Measurements from ENCODE around the gene GCC1.

Gene GCC1

DNA sequence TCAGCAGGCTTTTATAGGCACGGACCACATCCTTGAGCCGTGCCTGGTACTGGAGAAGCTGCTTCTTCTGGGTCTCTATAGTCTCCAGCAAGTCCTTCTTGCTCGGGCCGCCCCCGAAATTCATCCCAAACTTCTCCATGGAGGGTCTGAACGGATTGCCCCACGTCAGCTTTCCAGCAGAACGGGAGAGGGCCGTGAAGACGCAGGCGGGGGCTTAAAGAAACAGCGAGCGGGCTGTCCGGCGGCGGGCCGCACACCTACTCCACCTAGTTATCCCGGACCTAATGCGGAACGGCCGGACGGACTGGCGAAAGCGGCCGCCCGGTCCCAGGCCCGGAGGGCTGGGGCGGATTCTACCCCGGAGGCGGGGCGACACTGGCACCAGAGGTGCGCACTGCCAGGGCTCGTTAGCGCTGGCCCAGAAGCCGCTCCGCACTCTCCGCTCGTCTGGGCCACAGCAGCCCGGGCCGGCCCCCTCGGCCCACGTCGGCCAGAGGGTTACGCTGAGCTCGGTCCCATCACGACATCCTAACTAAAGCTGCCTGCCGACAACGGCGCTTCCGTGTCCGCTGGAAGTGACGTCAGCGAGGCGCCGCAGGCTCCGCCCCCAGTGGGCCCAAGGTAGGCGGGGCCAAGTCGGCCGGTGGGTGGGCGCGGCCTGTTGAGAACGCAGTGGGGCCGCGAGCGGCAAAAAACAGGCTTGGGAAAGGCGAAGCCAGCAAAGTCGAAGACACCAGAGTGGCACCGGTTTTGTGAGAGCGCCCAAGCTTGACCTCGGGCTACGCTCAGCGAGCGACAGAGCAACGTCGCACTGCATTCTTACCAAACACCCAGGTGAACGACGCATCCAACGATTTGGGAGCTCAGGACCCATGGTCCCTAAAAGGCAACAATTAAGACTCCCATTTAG, at the start of gene GCC1:
TSS of gene GCC1 (minus strand) at position 553 of the 910 bp plus-strand sequence. CDS start at position 139, 414 bp downstream.
- peak; percentile 93 for DNase-seq (ENCODE audit: low spot score)

DNA sequence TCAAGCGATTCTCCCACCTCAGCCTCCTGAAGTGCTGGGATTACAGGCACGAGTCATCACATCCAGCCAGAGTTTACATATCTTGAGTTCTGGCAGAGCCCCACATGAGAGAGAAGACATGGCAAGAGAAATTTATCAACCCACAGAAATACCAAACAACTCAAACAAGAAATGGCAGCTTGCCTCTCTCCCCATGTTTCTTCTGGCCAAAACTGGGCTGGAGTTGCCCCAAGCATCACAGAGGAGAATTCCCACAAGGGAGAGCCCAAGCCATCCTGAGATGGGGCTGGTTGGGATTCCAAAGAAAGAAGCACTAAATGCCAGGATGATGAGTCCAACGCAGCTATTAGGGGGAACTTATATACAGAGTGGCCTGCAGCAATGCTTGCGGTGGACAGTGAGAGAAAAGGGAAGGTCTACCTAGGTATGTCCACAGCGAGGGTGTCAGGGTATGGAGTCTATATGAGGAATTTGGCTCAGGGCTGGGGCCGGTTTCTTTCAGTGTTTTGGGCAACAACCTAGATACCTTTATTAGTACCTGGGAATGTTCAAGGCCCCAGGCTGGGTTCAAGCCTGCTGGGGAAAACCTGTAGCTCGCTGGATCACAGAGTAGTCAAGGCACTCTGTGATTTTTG, 47.0 kb upstream of the GCC1 start:
- no peak for DNase-seq (ENCODE audit: low spot score)

DNA sequence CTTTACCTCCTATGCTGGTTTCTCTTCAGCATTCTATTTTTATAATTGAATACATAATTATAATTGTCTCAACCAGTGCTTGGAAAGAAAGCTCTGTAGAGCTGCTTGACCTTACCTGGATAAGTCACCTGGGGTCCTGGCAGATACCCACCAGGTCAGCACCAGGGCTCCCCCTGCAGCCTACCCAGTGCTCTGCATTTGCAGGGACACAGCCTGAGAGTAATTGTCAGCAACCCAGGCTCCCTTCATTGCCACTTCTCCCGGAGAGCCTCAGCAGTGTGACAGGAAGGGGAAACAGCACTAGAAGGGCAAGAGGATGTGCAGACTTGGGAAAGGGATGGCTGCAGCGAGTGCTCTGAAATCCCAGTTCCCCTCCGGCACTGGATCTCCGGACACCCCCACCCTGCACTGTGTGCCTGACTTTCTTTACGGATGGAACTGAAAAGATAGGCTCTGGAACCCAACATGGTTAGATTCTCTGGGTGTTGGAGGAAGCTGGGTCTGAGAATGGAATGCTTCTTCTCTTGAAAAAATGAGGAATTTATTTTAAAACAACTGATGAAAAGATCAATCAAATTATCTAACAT, 44.0 kb upstream of the GCC1 start:
- no peak for DNase-seq (ENCODE audit: low spot score)

GRCh38 chr7:127628445-127628844, 43.0 kb upstream of the GCC1 start:
- DNase-seq (ENCODE audit: low spot score), result no peak

DNA sequence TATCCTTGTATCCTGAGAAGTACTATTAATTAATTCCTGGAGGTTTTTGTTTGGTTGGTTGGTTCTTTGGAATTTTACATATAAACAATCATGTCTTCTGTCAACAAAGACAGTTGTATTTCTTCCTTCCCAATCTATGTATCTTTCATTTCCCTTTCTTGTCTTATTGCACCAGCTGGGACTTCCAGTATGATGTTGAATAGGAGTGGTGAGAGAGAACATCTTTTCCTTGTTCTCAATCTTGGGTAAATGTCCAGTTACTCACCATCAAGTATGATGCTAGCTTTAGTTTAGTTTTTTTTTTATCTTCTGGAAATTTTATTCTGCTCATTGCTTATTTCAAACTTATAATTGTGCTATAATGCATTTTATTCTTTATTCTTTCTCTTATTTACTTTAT, 39.9 kb upstream of the GCC1 start:
- DNase-seq (ENCODE audit: low spot score), result no peak

DNA sequence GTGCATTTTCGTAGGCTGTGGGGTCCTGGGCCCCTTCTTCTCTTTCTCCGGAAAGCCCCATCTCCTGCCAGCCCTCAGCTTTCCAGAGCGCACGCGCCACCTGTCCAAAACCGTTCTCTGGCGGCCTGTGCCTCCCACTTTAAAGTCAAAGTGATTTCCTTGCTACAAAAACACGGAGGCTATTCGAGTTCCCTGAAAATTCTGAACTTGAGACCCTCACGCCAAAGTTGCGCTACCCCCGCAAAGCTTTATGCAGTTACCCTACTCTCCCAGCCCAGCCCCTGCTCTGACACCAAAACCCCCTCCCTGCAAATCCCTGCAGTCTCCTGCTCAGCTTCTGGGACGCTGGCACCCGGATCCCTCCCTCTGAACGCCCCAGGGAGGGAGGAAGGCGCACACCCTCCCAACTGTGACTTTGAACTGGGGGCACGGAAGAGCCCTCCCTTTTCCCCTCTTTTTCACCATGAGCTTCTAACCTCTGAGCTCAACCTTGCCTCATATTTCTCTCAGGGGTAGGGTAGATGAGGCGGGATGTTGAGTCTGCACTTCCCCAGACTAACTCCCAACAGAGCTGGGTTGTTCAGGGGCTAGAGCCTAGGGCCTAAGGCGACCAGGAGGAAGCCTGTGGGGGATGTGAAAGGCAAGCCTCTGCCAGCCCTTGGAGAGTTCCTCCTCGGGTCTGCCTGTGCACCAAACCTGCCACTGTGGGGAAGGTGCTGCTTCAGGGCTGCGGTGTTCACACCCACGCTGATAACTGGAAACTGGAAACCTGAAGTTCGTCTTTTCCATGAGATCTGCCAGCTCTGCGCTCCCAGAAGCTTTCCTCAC, 35.2 kb upstream of the GCC1 start:
- no peak for DNase-seq (ENCODE audit: low spot score)

DNA sequence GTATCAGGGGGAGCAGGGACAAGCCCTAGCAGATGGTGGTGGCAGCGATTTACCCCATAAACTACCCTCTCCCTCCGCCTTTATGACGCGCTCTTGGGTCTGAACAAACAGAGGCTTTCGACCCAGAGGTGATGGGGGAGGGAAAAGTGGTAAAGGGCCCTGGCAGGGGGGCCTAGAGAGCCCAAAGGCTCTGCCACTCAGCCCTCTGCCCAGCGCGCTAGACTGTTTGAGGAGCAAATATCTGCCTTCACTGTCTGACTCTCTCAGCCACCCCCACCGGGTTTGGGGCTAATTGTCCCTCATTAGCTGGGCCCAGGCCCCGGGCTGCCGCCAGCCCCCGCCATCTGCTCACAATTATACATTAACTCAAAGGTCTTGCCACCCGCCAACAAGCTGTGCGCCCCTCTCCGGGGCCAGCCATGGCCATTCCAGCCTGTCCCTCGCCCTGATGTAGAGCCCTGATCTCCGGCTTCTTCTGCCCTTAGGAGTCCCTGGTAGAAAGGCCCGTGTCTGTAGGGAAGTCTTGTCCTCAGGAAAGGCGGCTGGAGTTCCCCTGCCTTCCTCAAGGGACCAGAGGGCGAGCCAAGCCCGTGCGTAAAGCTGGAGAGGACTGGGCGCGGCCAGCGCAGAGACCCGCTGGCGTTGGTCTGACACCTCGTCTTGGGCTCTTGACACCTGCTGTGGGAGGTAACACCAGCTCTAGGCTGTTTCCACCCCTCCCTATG, 34.4 kb upstream of the GCC1 start:
- DNase-seq (ENCODE audit: low spot score), result no peak

- no peak for DNase-seq (ENCODE audit: low spot score)
Measured at GRCh38 chr7:127618775-127619174, 33.4 kb upstream of the GCC1 start.

DNA sequence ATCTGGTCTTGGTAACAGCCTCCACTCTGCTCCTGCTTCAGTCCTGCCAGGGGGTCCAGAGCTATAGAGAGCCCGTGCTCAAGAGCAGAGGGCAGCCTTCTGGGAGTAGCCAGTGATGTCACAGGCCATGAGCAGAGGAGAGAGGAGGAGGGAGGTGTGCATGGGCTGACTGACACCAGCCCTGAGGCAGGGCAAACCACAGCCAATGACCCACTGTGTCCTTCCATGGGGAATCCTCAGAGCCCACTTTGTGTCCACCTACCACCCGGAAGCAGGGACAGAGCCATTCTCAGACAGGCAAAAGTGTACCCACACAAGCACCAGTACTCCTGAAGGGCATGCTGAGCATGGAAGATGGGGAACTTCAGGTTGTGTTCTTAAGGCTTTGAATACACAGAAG, 32.6 kb upstream of the GCC1 start, which contains the start of gene PAX4:
TSS of gene PAX4 (minus strand) at position 101 of the 400 bp plus-strand sequence. CDS start 2,214 bp downstream, outside the sequence.
- DNase-seq (ENCODE audit: low spot score), result no peak

- no peak for DNase-seq (ENCODE audit: low spot score)
Measured at GRCh38 chr7:127616724-127617123, 31.3 kb upstream of the GCC1 start.

DNA sequence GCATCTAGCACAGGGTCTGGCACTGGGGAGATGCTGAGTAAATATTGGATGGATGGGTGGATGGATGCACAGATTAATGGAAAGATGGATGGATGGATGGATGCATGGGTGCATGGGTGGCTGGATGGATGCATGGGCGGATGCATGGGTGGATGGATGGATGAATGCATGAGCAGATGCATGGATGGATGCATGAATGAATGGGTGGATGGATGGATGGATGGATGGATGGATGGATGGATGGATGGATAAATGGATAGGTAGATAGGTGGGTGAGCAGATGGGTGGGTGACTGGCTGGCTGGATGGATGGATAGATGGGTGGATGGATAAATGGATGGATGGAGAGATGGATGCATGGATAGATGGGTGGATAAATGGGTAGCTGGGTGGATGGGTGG, 26.9 kb upstream of the GCC1 start:
- DNase-seq (ENCODE audit: low spot score), result no peak

DNA sequence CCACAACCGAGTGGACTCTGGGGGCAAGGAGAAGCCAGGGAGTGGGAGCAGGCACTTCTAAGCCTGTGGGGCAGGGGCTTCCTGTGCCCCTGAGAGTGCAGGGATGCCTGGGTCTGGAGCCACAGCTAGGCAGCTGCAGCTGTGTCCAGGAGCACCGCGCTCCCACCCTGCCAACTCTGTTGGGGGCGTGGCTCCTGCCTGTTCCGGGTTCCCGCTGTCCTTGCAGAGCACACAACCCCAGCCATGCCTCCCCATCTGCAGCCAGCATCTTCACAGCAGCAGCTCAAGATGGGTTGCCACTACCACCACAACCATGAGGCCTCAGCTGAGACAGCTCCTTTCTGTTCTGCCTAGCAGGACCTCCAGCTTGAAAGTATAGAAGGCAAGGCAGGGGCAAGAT, 23.9 kb upstream of the GCC1 start:
- no peak for DNase-seq (ENCODE audit: low spot score)

DNA sequence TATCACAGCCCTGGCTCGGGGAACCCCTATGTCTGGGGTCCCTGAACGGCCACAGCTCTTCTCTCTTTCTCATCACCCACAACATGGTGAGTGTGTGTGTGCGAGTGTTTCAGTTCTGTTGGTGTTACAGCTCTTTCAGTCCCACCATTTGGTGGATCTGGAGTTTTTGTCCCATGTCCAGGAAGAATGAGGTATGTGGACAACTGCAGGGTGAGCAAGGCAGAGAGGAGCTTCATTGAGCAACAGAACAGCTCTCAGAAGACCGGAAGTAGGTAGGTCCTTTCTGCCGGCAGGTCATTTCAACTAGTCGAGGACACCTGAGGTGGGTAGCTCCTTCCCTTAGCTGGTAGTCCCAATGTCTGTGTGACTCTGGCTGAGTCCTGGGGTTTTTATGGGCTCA, 23.1 kb upstream of the GCC1 start:
- no peak for DNase-seq (ENCODE audit: low spot score)

GRCh38 chr7:127600885-127601284, 15.5 kb upstream of the GCC1 start:
- DNase-seq (ENCODE audit: low spot score), result no peak

GRCh38 chr7:127598318-127598717, 12.9 kb upstream of the GCC1 start:
- DNase-seq (ENCODE audit: low spot score), result no peak

- DNase-seq (ENCODE audit: low spot score), result no peak
Measured at GRCh38 chr7:127595737-127596136, 10.3 kb upstream of the GCC1 start.

GRCh38 chr7:127594490-127594889, 9.1 kb upstream of the GCC1 start:
- DNase-seq (ENCODE audit: low spot score), result no peak

DNA sequence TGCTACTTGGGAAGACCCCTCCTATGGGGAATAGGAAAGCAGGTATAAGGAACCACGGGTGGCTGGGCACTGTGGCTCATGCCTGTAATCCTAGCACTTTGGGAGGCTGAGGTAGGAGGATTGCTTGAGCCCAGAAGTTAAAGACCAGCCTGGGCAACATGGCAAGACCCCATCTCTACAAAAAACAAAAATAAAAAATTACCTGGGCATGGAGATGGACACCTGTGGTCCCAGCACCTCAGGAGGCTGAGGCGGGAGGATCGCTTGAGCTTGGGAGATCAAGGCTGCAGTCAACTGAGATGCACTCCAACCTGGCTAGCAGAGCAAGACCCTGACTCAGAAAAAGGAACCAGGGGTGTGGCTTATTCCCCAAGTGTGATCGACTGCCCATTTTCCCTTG, 7.2 kb upstream of the GCC1 start:
- no peak for DNase-seq (ENCODE audit: low spot score)

DNA sequence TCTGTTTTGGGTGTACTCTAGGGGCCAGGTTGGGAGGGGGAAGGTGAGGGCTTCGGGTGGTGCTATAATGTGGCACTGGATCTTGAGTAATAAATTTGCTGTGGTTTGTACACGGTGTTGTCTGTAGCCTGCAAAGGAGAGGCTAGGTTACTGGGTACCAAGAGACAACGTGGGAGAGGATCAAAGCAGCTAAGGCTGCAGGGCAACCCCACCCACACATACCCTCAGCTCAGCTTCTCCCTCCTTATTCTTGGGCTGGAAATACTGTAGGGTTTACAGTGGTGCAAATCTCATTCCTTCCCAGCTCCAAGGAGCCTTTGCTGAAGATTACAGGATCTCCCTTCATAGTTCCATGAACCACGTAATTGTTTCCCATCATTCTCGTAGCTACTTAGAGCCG, 6.2 kb upstream of the GCC1 start:
- DNase-seq (ENCODE audit: low spot score), result no peak

DNA sequence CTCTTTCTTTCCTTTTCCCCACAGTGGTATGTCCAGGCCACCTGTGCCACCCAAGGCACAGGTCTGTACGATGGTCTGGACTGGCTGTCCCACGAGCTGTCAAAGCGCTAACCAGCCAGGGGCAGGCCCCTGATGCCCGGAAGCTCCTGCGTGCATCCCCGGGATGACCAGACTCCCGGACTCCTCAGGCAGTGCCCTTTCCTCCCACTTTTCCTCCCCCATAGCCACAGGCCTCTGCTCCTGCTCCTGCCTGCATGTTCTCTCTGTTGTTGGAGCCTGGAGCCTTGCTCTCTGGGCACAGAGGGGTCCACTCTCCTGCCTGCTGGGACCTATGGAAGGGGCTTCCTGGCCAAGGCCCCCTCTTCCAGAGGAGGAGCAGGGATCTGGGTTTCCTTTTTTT, 5.8 kb upstream of the GCC1 start:
- no peak for DNase-seq (ENCODE audit: low spot score)

DNA sequence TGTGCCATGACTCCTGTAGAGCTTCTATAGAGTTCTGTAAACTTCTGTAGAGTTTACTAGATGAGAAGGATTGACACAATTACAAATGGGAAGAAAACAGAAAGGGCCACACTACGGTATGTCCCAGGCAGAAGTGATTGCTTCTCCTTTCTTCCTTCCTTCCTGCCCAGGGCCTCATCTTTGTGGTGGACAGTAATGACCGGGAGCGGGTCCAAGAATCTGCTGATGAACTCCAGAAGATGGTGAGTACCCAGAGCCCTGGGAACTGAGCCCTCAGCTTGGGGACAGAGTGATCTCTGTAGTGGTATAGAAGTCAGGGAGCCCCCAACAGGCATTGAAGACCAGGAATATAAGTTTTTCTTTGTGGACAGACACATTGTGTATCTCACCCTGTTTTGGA, 4.5 kb upstream of the GCC1 start:
- no peak for DNase-seq (ENCODE audit: low spot score)
